Pancreas (tissue), 10 donors: Measurements from ENCODE around the gene AK8. TPM values are rescaled to one million over a fixed set of nuclear protein-coding genes. Genes with fewer than 3 reads are reported as not detected.

Experiments
- ATAC-seq, 4 donors: fragments of 200-7000 bp; cut with Tn5 transposase; one replicate each; pipeline versions ENCODE4 v1.8.0 to v1.9.1; 2020; ENCODE audit warnings: mild to moderate bottlenecking in 4 of 4, moderate library complexity in 4 of 4
- DNase-seq, 6 donors: peaks; one replicate each; pipeline ENCODE4 v3.0.0-alpha.2; 2020
- FAIRE-seq: peaks from 2 replicates; lab custom pipeline; 2012; peaks lifted over from hg19 to GRCh38; lab: Jason Lieb, UNC
- H3K27ac ChIP-seq, 4 donors: fragments of 200-600 bp; sonication (generic); 1 replicate in 3 of 4; 2 replicates in 1 of 4; pipeline versions ENCODE4 v1.5.0 to v1.8.0; 2020
- H3K27me3 ChIP-seq, 4 donors: fragments of 200-600 bp; one replicate each; pipeline ENCODE4 v1.8.0; 2021
- H3K36me3 ChIP-seq, 3 donors: fragments of 200-600 bp; sonication (generic) in 1 of 3; one replicate each; pipeline versions ENCODE4 v1.5.0 to v1.8.0; 2020 to 2021
- H3K4me1 ChIP-seq, 3 donors: fragments of 200-600 bp; one replicate each; pipeline ENCODE4 v1.8.0; 2021
- H3K4me3 ChIP-seq, 4 donors: fragments of 200-600 bp; sonication (generic) in 2 of 4; one replicate each; pipeline versions ENCODE4 v1.5.0 to v1.8.0; 2020 to 2021
- H3K9me3 ChIP-seq, 4 donors: fragments of 200-600 bp; one replicate each; pipeline ENCODE4 v1.8.0; 2021
- CTCF ChIP-seq, 4 donors: fragments of 200-600 bp; sonication (generic) in 3 of 4; IDR thresholded peaks; one replicate each; pipeline versions ENCODE4 v1.5.0 to v1.8.0; 2021; ENCODE audit warnings: antibody characterized with exemption in 4 of 4
- WGBS, 2 donors: extraction: QIAGEN DNeasy Blood & Tissue Kit; methylation state at CpG; one replicate each; pipeline ENCODE4 v1.1.7; 2013; 5-methylcytosine and 5-hydroxymethylcytosine counted together
- intact Hi-C, 3 donors: fragments of 100-400 bp; cut with DNase I; formaldehyde crosslinking; loops; one replicate each; pipeline versions ENCODE4 v1.11.1 to v1.14.2; 2022
- polyA plus RNA-seq, 2 donors: library from polyadenylated mRNA; stranded (reverse); fragments of 200-250 nt; gene quantifications; one replicate each; pipeline ENCODE4 v1.2.3, GENCODE V29; 2013
- total RNA-seq, 6 donors: library from RNA; stranded (reverse); fragmentation: NEBNext Ultra II Directional in 4 of 6; extraction: Animal tissue kit (Norgen Biotek cat#: 25700) in 4 of 6; gene quantifications; one replicate each; pipeline versions ENCODE4 v1.2.1 to v1.2.4, GENCODE V29; 2021 to 2023
- donor health status: healthy with polysubstance abuse.
- donor health status: DM: no; HTN: no; CAD: no; lungs with moderate emphysema.
- donor health status: DM: no; HTN: no; CAD: no.
- donor health status: control.
- donor health status: control.
- donor health status: Bipolar disorder and iron deficiency.
- donor health status: DM: yes; HTN: yes; CAD: no.
- donor health status: DM: no; HTN: no; CAD: no.
- donor health status: DM: no; HTN: no; CAD: no.
- donor health status: DM: yes; HTN: yes; CAD: no.

AK8 gene
- total and polyA plus RNA-seq, 8 donors = 0.19 to 1.0 (median 0.67) TPM

- Histone ChIP-seq H3K9me3 (no peaks in the 10 kb centered on the region), H3K4me1 (no peaks in the 10 kb centered on the region), H3K27ac (no peak overlapping the region), H3K27me3 (no peaks in the 10 kb centered on the region), H3K4me3 (no peak overlapping the region), H3K36me3 (no peaks in the 10 kb centered on the region)
- peak in 1 of 6 donors; percentile 17 for DNase-seq
- intact Hi-C loops = no loop called here
- WGBS, 2 donors = 72 to 75% methylated on average over 9 of the region's 9 CpGs
- no peak for ATAC-seq
- no peak for FAIRE-seq
- TF ChIP-seq CTCF (IDR thresholded peaks at IDR 0.05) = no peak
Measured at GRCh38 chr9:132832171-132832881, 45.8 kb downstream of the AK8 start.

GRCh38 chr9:132828201-132828770 is 49.8 kb downstream of the AK8 start:
- Histone ChIP-seq H3K27ac (no peak overlapping the region), H3K9me3 (no peaks in the 10 kb centered on the region), H3K4me1 (no peaks in the 10 kb centered on the region), H3K4me3 (no peak overlapping the region), H3K36me3 (no peaks in the 10 kb centered on the region), H3K27me3 (no peaks in the 10 kb centered on the region)
- FAIRE-seq (no peak), DNase-seq (no peak), ATAC-seq (no peak)
- no peak for TF ChIP-seq CTCF (IDR thresholded peaks at IDR 0.05)
- intact Hi-C loops = no loop called here
- WGBS, 2 donors = 88 to 89% methylated on average over 16 of the region's 16 CpGs

GRCh38 chr9:132827366-132827765 is 50.7 kb downstream of the AK8 start:
- WGBS, 2 donors = 28 to 51% methylated on average over 5 of the region's 5 CpGs
- Histone ChIP-seq H3K4me3 (no peak overlapping the region), H3K4me1 (no peaks in the 10 kb centered on the region), H3K36me3 (no peaks in the 10 kb centered on the region), H3K9me3 (no peaks in the 10 kb centered on the region), H3K27me3 (no peaks in the 10 kb centered on the region), H3K27ac (no peak overlapping the region)
- TF ChIP-seq CTCF (IDR thresholded peaks at IDR 0.05) = no peak
- intact Hi-C loops = no loop called here
- ATAC-seq (no peak), FAIRE-seq (no peak), DNase-seq (no peak)

GRCh38 chr9:132826621-132827365 is 51.3 kb downstream of the AK8 start:
- H3K27ac ChIP-seq = no peak overlapping the region
- 79 to 80% methylated on average over 13 of the region's 13 CpGs for WGBS, 2 donors
- FAIRE-seq (no peak), DNase-seq (no peak), ATAC-seq (no peak)
- H3K36me3 ChIP-seq = no peaks in the 10 kb centered on the region
- no peaks in the 10 kb centered on the region for H3K27me3 ChIP-seq
- H3K4me3 ChIP-seq = no peak overlapping the region
- intact Hi-C loops = no loop called here
- no peaks in the 10 kb centered on the region for H3K4me1 ChIP-seq
- H3K9me3 ChIP-seq = no peaks in the 10 kb centered on the region
- TF ChIP-seq CTCF (IDR thresholded peaks at IDR 0.05) = no peak
